Urinary bladder (tissue), 4 donors: ENCODE data around the gene SH3BP1. TPM values are rescaled to one million over a fixed set of nuclear protein-coding genes. Genes with fewer than 3 reads are reported as not detected.

Experiments
- DNase-seq: peaks from one replicate; pipeline ENCODE4 v3.0.0-alpha.2; 2015; ENCODE audit errors: extremely low spot score
- H3K27ac ChIP-seq: one replicate; pipeline ENCODE4 v1.5.1; 2013; ENCODE audit warnings: low read depth, mild to moderate bottlenecking, moderate library complexity
- H3K36me3 ChIP-seq: one replicate; pipeline ENCODE4 v1.6.1; 2013; ENCODE audit warnings: mild to moderate bottlenecking, moderate library complexity; ENCODE audit not compliant: insufficient read depth
- H3K4me1 ChIP-seq: one replicate; pipeline ENCODE4 v1.6.1; 2013; ENCODE audit warnings: mild to moderate bottlenecking, moderate library complexity; ENCODE audit not compliant: insufficient read depth
- H3K4me3 ChIP-seq: one replicate; pipeline ENCODE4 v1.5.1; 2013; ENCODE audit warnings: low read depth, low read length
- WGBS: extraction: QIAGEN DNeasy Blood & Tissue Kit; methylation state at CpG from one replicate; pipeline ENCODE4 v1.1.7; 2013; 5-methylcytosine and 5-hydroxymethylcytosine counted together
- polyA plus RNA-seq: library from polyadenylated mRNA; stranded (reverse); fragments of 200-250 nt; gene quantifications from one replicate; pipeline ENCODE4 v1.2.3, GENCODE V29; 2013
- total RNA-seq: library from RNA; depleted of rRNA; stranded (reverse); fragments of >200 nt; gene quantifications from one replicate; pipeline ENCODE4 v1.2.3, GENCODE V29; 2014
- donor health status: healthy with polysubstance abuse.
- donor health status: healthy.

SH3BP1 gene
- total and polyA plus RNA-seq, 2 donors: 10.9 to 11.3 TPM

DNA sequence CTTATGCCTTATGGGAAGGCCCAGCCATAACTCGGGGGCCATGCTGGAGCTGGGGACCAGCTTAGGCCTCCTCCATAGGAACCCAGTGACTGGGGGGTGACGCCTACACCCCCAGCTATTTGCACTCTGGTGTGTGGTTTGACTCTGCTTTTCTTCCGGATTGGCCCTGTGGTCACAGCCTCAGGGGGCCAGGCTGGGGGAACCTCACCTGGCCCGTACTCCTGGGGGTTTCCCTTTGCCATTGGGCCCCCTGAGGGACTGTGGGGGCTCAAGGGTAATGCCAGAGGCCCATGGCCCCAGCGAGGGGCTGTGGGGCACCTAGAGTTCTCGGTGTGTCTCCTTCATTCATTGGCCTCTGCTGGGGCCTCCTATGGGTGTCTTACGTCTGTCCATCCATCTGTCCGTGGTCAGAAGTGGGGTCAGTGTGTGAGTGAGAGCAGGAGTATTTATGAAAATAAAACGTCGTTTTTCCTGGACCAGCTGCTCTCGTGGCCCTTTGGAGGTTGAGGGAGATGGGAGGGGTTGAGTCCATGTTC lies 6.3 kb upstream of the SH3BP1 start:
- WGBS: 36% methylated on average over 11 of the region's 11 CpGs
- H3K36me3 ChIP-seq: no peaks in the 10 kb centered on the region
- peak overlapping the region; percentile 83 for H3K27ac ChIP-seq
- no peak for DNase-seq
- no peak overlapping the region for H3K4me3 ChIP-seq
- H3K4me1 ChIP-seq: no peaks in the 10 kb centered on the region

DNA sequence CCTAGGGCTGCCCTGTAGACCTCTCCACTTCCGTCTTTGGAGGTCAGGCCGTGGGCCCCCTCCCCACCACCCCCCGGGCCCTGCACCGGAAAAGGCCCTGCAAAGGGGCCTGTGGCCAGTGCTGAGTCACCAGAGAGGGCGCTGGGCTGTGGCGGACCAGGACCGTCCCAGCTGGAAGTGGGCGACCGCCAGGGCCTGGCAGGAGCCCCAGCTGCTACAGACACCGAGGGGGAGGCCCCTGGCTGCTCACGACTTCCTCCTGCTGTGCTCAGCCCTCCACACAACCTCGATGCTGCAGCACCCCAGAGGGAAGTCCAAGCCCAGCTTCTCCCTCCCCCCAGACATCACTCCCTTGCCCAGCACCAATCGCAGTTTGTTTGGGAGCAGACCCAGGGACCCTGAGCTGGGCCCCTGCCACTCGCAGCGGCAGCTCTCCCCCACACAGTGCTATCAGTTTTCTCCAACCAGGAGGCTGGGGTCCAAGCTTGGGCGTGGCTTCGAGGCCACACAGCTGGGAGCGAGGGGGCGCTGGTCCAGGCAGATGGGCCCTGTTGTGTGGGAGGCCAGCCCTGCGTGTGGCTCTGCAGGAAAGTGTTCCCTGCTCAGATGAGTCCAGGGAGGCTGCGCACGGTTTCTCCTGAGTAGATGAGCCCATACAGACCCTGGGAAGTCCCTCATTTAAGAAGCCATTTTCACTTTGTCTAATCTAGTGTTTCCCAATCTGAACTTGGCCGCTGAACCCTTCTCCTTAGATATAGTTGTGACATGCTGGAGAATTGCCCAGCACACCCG lies 5.6 kb upstream of the SH3BP1 start:
- Histone ChIP-seq H3K27ac (peak overlapping the region; percentile 83), H3K4me3 (no peak overlapping the region), H3K36me3 (no peaks in the 10 kb centered on the region), H3K4me1 (no peaks in the 10 kb centered on the region)
- WGBS: 5% methylated on average over 24 of the region's 24 CpGs
- DNase-seq: peak; percentile 88

DNA sequence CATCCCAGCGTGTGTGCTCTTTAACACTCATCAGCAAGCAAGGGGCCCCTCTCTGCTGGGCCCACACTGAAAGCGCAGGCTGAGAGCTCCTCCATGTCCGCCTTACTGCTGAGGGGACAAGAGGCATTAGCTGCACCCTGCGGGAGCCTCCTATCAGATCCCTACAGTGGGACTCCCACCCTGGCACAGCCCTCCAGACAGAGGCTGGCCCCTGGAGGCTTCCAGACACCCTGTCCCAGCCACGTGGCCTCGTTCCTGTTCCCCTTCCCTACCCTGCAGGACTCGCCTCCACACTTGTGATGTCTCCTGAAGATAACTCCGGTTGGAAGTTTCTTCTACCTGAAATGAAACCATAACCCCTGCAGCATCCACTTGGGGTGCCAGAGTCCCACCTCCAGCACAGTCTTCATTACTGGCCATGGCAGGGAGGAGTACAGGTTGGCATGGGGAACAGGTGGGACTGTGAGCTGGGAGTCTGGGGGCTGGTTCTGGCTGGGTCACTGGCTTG lies 5.0 kb upstream of the SH3BP1 start:
- Histone ChIP-seq H3K4me3 (no peak overlapping the region), H3K27ac (peak overlapping the region; percentile 77), H3K4me1 (no peaks in the 10 kb centered on the region), H3K36me3 (no peaks in the 10 kb centered on the region)
- WGBS: 19% methylated on average over 8 of the region's 8 CpGs
- DNase-seq: no peak

DNA sequence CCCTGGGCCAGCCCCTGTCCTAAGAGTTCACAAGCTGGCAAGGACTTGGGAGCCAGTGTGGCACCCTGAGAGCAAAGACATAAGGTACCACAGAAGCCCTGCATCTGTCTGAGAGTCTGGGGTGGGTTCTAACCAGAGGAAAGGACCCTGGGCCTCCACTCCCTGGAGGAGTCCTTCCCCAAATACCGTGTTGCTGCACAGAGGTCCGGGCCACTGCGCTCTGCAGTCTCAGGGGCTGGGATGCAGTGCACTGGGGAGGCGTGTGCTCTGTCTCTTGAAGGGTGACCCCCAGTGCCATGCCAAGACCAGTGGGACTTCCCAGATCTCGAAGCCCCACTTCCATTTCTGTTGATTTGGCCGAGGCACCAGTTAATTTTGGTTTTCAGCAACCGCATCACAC lies 4.3 kb upstream of the SH3BP1 start:
- Histone ChIP-seq H3K27ac (no peak overlapping the region), H3K4me1 (no peaks in the 10 kb centered on the region), H3K36me3 (no peaks in the 10 kb centered on the region), H3K4me3 (no peak overlapping the region)
- no peak for DNase-seq
- WGBS: 82% methylated on average over 7 of the region's 7 CpGs

DNA sequence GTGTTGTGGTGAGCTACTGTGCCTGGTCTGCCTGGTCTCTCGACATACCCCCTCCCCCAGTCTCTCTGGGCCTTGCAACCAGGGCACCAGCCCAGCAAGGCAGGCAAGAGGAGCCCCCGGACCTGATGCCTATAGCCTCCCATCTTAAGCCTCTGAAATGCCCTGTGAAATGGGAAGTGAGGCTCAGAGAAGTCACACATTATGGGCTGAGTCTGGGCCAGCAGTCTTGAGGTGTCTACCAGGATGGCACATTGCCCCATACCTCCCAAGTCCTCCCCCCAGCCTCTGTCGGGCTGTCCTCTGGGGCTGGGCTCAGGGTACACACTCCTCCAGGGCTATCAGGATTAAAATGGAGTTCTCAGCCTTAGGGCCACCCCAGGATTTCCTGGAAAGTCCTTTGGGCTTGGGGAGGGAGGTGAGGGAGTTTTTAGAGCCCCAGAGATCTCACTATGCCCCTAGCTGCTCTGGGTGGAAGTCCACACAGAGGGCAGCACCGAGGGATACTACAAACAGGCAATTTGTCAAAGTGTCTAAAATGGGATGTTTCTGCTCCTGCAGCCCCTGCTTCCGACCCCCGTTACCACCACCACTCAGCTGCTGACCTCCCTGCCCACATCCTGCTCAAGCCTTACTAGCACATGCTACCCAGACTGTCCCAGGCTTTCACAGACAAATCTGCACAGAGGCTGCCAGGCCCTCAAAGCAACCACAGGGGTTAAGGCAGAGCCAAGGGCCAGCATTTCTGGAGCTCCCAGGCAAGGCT lies 3.1 kb upstream of the SH3BP1 start:
- no peak overlapping the region for H3K27ac ChIP-seq
- 57% methylated on average over 6 of the region's 6 CpGs for WGBS
- H3K4me1 ChIP-seq: no peaks in the 10 kb centered on the region
- H3K4me3 ChIP-seq: no peak overlapping the region
- H3K36me3 ChIP-seq: no peaks in the 10 kb centered on the region
- no peak for DNase-seq

DNA sequence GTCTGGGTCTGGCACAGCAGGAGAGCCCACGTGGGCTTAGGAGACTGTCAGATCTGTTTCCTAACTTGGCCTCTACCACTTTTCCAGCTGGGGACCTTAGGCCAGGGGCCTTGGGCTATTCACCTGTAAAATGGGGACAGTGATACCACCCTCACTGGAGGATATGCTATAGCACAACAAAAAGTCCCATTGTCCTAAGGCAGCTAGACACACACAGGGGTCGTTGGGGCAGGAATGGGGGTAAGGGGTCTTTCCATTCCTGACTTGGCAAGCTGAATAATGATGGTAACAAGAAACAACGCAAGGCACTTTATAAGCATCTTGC lies 2.6 kb upstream of the SH3BP1 start:
- H3K4me1 ChIP-seq: no peaks in the 10 kb centered on the region
- 69% methylated on average over 3 of the region's 3 CpGs for WGBS
- H3K4me3 ChIP-seq: no peak overlapping the region
- H3K27ac ChIP-seq: no peak overlapping the region
- DNase-seq: no peak
- H3K36me3 ChIP-seq: no peaks in the 10 kb centered on the region

DNA sequence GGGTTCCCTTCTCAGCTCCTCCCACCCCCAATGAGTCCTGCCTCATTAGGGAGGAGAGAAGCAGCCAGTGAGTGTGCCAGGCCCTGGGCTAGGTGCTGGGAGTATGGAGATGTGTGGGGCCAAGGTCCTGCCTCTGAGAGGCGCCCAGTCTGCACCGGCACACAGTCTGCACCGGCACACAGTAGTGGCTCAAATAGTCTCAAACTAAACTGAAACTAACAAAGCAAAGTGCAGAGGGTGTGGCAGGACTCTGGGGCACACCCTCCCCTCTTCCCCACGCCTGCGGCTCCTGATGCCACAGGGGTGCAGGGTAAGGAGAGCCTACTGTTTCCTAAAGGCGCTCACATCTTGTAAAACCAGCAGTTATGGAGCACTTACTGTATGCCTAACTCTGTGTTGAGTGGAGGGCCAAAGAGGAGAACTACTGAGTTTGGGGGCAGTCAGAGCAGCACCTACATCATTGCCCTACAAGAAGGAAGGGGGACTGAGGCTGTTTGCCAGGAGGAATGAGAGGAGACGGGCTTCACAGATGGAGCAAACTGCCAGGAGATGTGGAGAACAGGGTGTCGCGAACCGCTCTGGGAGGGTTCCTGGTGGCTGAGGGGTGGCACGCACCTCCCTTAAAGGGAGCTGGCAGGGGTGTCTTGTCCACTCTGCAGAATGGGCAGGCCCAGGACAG lies 939 bp upstream of the SH3BP1 start:
- DNase-seq: no peak
- 59% methylated on average over 11 of the region's 11 CpGs for whole genome bisulfite sequencing
- H3K27ac ChIP-seq: peak overlapping the region; percentile 81
- no peaks in the 10 kb centered on the region for H3K36me3 ChIP-seq
- H3K4me3 ChIP-seq: peak overlapping the region; percentile 67
- H3K4me1 ChIP-seq: no peaks in the 10 kb centered on the region

DNA sequence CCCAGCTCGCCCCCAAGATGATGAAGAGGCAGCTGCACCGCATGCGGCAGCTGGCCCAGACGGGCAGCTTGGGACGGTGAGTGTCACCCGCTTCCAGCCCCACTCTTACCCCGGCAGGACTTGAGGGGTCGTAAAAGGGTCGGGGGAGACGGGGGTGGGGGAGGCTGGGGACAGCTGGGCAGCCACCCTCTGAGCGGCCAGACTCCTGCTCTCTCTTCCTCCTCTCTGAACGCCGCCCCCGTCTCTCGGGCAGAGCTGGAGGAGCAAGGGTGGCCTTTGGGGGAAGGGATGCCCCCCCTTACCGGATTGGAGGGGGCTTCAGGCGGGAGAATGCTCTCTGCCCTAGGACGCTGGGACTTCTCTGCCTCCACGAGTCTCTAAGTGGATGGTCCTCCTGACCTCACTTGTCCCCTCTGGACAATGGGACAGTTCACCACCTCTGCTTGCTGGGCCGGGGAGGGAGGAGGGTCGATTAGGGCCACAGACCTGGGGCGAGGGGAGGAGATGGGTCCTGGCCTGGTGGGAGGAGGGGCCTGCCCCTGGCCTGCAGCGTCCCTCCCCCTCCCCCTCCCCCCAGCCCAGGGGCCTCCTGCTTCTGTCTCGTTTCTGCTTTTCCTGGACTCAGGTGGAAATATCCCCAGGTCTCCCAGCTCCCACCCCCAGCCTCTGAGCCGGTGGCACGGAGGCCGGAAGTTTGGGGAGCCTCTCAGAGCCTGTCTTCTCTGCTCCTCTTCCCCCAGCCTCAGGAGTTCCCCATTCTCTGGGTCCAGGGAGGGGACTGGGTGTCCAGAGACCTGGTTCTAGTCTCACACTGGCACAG lies 512 bp downstream of the SH3BP1 start:
- H3K36me3 ChIP-seq: no peaks in the 10 kb centered on the region
- no peaks in the 10 kb centered on the region for H3K4me1 ChIP-seq
- peak overlapping the region; percentile 67 for H3K4me3 ChIP-seq
- H3K27ac ChIP-seq: peak overlapping the region; percentile 81
- no peak for DNase-seq
- WGBS: 6% methylated on average over 27 of the region's 27 CpGs

DNA sequence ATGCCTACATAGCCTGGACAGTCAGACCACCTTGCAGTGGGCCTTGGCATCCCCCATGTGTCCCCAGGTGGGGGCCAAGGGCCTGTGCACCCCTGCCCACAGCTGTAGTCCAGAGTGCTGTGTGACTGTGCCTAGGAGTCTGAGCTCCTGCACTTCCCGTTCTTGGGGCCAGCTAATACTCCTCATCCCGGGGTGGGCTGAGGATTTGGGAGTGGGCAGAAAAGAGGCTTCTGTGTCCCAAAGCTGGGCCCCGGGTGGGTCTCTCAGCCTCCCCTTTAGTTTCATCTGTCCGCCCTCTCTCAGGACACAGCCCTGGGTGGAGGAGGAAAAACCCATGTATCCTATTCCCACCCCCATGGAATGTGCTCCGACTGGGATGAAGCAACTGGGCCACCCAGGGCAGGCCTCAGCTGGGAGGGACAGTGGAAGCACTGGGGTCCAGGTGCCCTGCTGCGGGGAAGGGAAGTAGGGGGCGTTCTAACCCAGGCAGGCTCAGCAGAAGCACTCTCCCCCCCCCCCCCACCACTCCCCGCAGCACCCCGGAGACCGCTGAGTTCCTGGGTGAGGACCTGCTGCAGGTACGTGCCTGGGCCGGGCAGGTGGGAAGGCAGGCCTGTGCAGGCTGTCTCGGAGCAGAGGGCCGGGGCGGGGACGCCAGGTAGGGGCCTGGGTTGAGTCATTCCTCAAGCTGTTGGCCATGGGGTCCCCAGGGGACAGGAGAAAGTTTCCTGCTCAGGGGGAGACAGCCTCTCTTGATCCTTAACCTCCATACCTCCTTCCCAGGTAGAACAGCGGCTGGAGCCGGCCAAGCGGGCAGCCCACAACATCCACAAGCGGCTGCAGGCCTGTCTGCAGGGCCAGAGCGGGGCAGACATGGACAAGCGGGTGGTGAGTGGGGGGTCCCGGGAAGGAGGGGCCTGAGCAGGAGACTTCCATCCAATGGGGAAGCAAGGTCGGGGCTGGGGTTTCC lies 1.4 kb downstream of the SH3BP1 start:
- no peak for DNase-seq
- Histone ChIP-seq H3K27ac (peak overlapping the region; percentile 76), H3K4me3 (peak overlapping the region; percentile 67), H3K36me3 (no peaks in the 10 kb centered on the region), H3K4me1 (no peaks in the 10 kb centered on the region)
- WGBS: 71% methylated on average over 24 of the region's 24 CpGs

DNA sequence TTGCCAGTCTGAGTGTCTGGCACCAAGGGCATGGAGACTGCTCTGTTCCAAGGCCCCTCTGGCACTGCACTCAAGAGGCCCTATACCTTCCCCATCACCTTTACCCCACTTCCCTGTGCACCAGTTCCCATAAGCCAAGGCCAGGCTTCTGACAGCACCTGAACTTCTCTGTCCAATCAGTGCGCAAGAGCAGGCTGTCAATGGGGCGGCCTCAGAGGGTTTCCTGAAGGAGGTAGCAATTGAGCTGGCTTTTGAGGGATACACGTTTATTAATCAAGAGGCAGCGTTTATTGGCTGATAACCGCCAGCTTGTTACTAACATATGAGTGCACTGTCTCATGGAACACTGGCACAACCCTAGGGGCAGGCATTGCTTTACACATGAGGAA lies 2.1 kb downstream of the SH3BP1 start:
- Histone ChIP-seq H3K4me1 (no peaks in the 10 kb centered on the region), H3K4me3 (no peak overlapping the region), H3K36me3 (no peaks in the 10 kb centered on the region), H3K27ac (peak overlapping the region; percentile 76)
- DNase-seq: no peak
- 89% methylated on average over 5 of the region's 5 CpGs for WGBS

DNA sequence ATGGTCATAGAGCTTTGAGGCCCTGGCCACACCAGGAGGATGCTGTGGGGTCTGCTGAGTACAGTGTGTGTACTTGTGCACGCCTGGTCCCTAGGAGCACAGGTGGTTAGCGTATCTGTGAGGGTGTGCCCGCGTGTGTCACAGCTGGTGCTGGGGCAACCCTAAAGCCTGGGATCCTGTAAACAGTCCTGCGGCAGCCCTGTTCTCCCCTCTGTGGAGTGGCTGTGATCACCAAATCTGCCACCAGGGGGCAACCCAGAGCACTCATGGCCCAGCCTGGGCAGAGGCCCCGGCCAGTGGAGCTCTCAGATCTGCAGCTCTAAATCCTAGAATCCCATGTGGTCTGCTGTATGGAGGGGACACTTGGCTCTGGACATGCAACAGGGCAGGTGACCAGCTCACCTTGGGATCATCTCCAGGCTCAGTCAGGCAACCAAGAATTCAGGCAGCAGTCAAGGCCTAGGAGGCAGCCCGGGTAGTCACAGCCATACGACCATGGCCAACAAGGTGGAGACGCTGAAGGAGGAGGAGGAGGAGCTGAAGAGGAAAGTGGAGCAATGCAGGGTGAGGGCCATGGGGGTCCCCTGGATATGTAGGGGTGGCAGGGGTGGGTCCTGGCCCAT lies 3.9 kb downstream of the SH3BP1 start:
- Histone ChIP-seq H3K36me3 (no peaks in the 10 kb centered on the region), H3K4me3 (no peak overlapping the region), H3K27ac (no peak overlapping the region), H3K4me1 (no peaks in the 10 kb centered on the region)
- peak; percentile 48 for DNase-seq
- 28% methylated on average over 9 of the region's 9 CpGs for WGBS

DNA sequence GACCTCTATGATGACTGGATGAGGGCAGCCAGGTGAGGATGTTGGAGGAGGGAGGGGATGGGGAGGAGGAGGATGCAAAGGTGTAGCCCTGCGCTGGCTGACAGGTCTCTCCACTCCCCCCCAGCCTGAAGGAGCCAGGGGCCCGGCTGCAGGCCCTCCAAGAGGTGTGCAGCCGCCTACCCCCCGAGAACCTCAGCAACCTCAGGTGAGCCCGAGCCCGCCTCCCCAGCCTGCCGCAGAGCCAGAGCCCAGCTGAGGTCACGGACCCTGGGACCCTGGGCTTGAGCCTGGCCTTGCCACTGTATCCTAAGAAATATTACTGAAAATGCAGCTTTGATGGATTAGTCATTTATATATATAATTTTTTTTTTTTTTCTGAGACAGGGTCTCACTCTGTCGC lies 7.8 kb downstream of the SH3BP1 start:
- no peak for DNase-seq
- Histone ChIP-seq H3K4me3 (no peak overlapping the region), H3K4me1 (no peaks in the 10 kb centered on the region), H3K27ac (no peak overlapping the region), H3K36me3 (peaks cover 2% of the 10 kb centered on the region)
- WGBS: 96% methylated on average over 9 of the region's 9 CpGs
